A549 treated with Hydrocortisone at 1 μM for 4 hours (cell line): ENCODE measurements around the gene NUTM2F. TPM values are rescaled to one million over a fixed set of nuclear protein-coding genes. Genes with fewer than 3 reads are reported as not detected.

Experiments used
- total RNA-seq: library from RNA; stranded (reverse); fragments of 200-300 nt; extraction: Qiagen RNA extraction; gene quantifications from 5 replicates; pipeline ENCODE4 v1.2.3, GENCODE V29; 2022

NUTM2F gene, protein sequence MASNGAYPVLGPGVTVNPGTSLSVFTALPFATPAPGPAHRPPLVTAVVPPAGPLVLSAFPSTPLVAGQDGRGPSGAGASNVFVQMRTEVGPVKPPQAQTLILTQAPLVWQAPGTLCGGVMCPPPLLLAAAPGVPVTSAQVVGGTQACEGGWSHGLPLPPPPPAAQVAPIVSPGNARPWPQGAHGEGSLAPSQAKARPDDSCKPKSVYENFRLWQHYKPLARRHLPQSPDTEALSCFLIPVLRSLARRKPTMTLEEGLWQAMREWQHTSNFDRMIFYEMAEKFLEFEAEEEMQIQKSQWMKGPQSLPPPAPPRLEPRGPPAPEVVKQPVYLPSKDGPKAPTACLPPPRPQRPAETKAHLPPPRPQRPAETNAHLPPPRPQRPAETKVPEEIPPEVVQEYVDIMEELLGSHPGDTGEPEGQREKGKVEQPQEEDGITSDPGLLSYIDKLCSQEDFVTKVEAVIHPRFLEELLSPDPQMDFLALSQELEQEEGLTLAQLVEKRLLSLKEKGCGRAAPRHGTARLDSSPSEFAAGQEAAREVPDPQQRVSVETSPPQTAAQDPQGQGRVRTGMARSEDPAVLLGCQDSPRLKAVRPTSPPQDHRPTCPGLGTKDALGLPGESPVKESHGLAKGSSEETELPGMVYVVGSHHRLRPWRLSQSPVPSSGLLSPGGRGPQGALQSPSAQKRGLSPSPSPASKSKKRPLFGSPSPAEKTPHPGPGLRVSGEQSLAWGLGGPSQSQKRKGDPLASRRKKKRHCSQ
- 0.03 TPM in 1 of 5 replicates, not detected in the others for total RNA-seq

DNA sequence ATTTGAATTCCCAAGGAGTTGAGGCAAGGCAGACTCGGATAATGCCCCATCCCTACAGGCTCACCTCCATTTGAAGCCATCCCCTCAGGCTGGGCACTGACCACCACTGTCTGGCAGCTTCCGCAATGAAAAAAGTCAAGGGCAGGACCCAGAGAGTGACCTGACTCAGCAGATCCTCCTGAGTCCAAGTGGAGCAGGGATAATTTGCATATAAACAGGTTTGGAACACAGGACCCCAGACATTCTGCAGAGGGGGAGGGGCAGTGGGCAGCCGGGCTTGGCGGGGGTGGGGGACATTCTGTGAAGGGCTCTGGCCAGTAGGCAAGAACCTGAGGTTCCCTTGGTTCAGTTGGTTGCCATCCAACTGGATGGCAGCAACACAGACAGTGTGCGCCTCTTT, at the start of gene NUTM2F:
Gene NUTM2F, minus strand, starts transcription at position 101 of the 400 bp plus-strand sequence. Its CDS starts 21 bp downstream, at position 80.

Other genes with a start within 250 kb of the NUTM2F start
- gene PTPDC1, start 244.2 kb downstream of the NUTM2F start, total RNA-seq, result 2.8 to 5.0 TPM (median 4.3 TPM) in 5 replicates
- gene ZNF169, start 69.3 kb downstream of the NUTM2F start, total RNA-seq, result 1.2 to 1.9 TPM (median 1.7 TPM) in 5 replicates
- gene PCAT7, start 226.4 kb upstream of the NUTM2F start, total RNA-seq, result 0.50 to 0.96 TPM (median 0.74 TPM) in 5 replicates